ENCODE data around the gene MVK. TPM values are rescaled to one million over a fixed set of nuclear protein-coding genes. Genes with fewer than 3 reads are reported as not detected.

MVK gene
- polyA plus RNA-seq, 2 donors = 52.3 to 82.3 TPM

DNA sequence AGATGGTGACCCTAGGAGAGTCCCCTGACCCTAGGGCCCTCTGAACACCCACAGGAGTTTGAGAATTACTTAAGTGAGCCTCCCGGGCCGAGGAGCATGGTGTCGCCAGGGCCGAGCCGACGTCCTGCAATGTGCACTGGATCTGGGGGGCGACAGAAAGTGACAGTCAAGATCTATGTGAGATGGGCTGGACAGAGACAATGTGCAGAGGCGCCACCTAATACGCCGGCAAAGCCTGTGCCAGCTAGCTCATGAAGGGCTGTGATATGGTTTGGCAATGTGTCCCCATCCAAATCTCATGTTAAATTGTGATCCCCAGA is 11.9 kb upstream of the MVK start:
- 96% methylated on average over 10 of the region's 10 CpGs for WGBS, 2 donors

DNA sequence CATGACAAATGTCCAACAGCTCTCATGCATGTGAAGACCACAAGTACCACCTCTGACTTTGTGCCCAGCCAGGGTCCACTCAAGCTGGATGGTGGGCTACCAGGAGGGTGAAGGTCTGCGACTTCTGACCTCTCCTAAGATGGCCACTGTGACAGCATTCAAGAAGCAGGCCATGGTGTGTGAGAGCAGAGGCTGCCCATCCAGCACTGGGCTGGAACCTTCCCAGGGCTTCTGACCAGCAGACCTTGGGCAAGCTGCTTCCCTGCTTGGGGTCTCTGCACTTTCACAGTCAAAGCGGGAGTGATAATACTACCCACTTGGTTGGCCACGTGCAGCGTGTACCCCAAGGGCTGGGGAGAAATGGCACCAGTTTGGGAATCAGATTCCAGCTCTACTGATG is 10.7 kb upstream of the MVK start:
- peaks cover 10 to 50% of the 10 kb centered on the region in 2 donors for H3K36me3 ChIP-seq (ENCODE audit: control insufficient read depth in 2 of 2, insufficient read depth in 2 of 2, low read length in 1 of 2)

More for the DNA sequence above, 11.9 kb upstream of the MVK start:
- Histone ChIP-seq H3K27me3 (ENCODE audit: control insufficient read depth in 1 of 2, insufficient read depth in 2 of 2, low read length in 2 of 2) (no peaks in the 10 kb centered on the region), H3K36me3 (ENCODE audit: control insufficient read depth in 2 of 2, insufficient read depth in 2 of 2, low read length in 1 of 2) (peaks cover 6 to 41% of the 10 kb centered on the region in 2 donors), H3K4me3 (ENCODE audit: low read depth in 1 of 2, low read length in 2 of 2) (no peak overlapping the region), H3K4me1 (ENCODE audit: control insufficient read depth in 2 of 2, insufficient read depth in 2 of 2, low read length in 1 of 2) (peaks cover 5% of the 10 kb centered on the region in 2 donors), H3K27ac (ENCODE audit: low read depth in 2 of 2, low read length in 1 of 2) (no peak overlapping the region), H3K9me3 (ENCODE audit: control insufficient read depth in 2 of 2, insufficient read depth in 1 of 2, low read depth in 1 of 2, low read length in 1 of 2) (no peaks in the 10 kb centered on the region)

DNA sequence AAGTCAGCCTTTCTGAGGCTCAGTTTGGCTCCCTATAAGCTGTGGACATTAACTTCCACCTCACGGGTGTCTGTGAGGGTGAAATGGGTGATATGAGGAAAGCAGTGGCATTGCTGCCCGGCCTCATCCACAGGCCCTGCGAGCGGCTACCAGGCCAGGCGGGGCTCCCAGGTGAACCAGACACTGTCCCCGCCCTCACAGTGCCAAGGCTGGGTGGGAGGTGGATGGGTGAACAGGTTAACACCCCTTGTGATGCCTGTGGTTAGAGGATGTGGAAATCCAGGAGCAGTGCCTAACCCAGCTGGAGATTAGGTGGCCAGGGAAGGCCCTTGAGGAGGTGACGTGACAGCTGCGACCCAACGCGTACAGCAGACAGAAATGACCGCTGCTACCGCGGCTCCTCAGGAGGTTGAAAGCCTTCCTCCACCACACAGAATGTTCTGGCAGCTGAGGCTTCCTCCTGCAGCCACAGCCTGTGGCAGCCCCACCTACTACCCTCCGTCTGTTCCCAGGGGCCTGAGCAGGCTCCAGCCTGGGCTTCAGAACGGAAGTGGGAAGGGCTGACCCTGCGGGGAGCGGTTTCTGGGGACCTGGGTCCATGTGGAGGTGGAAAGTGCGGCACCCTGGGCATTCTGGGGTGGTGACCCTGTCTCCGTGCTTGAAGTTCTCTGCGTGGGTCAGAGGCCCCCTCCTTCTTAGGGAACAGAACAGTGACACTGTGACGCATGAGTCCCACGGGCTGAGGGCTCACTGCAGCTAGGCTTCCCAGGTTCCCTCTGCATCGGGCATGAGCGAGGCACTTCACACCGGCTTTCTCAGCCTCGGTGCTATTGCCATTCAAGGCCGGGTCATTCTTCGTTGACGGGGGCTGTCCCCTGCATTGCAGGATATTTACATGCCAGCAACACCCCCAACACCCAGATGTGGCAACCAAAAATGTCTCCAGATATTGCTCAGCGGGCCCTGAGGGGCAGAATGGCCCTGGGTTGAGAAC is 10.0 kb upstream of the MVK start:
- no peaks in the 10 kb centered on the region for H3K4me1 ChIP-seq (ENCODE audit: control insufficient read depth in 2 of 2, insufficient read depth in 2 of 2, low read length in 1 of 2)
- H3K27me3 ChIP-seq (ENCODE audit: control insufficient read depth in 1 of 2, insufficient read depth in 2 of 2, low read length in 2 of 2) = no peaks in the 10 kb centered on the region
- H3K36me3 ChIP-seq (ENCODE audit: control insufficient read depth in 2 of 2, insufficient read depth in 2 of 2, low read length in 1 of 2) = peaks cover 10 to 57% of the 10 kb centered on the region in 2 donors
- no peak overlapping the region for H3K4me3 ChIP-seq (ENCODE audit: low read depth in 1 of 2, low read length in 2 of 2)
- WGBS, 2 donors = 88 to 92% methylated on average over 30 of the region's 30 CpGs
- no peaks in the 10 kb centered on the region for H3K9me3 ChIP-seq (ENCODE audit: control insufficient read depth in 2 of 2, insufficient read depth in 1 of 2, low read depth in 1 of 2, low read length in 1 of 2)
- H3K27ac ChIP-seq (ENCODE audit: low read depth in 2 of 2, low read length in 1 of 2) = no peak overlapping the region

More for the DNA sequence above, 10.7 kb upstream of the MVK start:
- Histone ChIP-seq H3K9me3 (ENCODE audit: control insufficient read depth in 2 of 2, insufficient read depth in 1 of 2, low read depth in 1 of 2, low read length in 1 of 2) (no peaks in the 10 kb centered on the region), H3K4me1 (ENCODE audit: control insufficient read depth in 2 of 2, insufficient read depth in 2 of 2, low read length in 1 of 2) (peaks cover 2 to 5% of the 10 kb centered on the region in 2 donors), H3K4me3 (ENCODE audit: low read depth in 1 of 2, low read length in 2 of 2) (no peak overlapping the region), H3K27ac (ENCODE audit: low read depth in 2 of 2, low read length in 1 of 2) (no peak overlapping the region), H3K27me3 (ENCODE audit: control insufficient read depth in 1 of 2, insufficient read depth in 2 of 2, low read length in 2 of 2) (no peaks in the 10 kb centered on the region)
- 93 to 94% methylated on average over 4 of the region's 4 CpGs for WGBS, 2 donors

DNA sequence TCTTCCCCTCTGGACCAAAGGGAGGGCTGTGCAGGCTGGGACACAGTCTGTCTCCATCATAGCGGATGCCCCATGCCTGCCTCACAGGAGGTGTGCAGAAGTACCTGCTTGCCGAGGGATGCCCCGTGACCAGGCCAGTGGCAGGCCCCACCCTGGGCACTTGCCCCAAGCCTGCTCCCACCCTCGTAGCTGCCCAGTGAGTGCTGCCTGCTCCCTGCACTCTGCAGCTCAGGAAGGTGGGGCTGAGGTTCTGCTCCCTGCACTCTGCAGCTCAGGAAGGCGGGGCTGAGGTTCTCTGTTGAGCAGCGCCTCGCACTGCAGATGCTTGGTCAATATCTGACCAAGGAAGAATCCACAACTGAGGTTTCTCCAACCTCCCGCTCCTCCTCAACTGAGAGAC is 7.2 kb upstream of the MVK start:
- Histone ChIP-seq H3K4me3 (ENCODE audit: low read depth in 1 of 2, low read length in 2 of 2) (no peak overlapping the region), H3K9me3 (ENCODE audit: control insufficient read depth in 2 of 2, insufficient read depth in 1 of 2, low read depth in 1 of 2, low read length in 1 of 2) (no peaks in the 10 kb centered on the region), H3K27ac (ENCODE audit: low read depth in 2 of 2, low read length in 1 of 2) (no peak overlapping the region), H3K4me1 (ENCODE audit: control insufficient read depth in 2 of 2, insufficient read depth in 2 of 2, low read length in 1 of 2) (no peaks in the 10 kb centered on the region), H3K27me3 (ENCODE audit: control insufficient read depth in 1 of 2, insufficient read depth in 2 of 2, low read length in 2 of 2) (no peaks in the 10 kb centered on the region), H3K36me3 (ENCODE audit: control insufficient read depth in 2 of 2, insufficient read depth in 2 of 2, low read length in 1 of 2) (peaks cover 7 to 56% of the 10 kb centered on the region in 2 donors)
- 89 to 91% methylated on average over 8 of the region's 8 CpGs for WGBS, 2 donors

DNA sequence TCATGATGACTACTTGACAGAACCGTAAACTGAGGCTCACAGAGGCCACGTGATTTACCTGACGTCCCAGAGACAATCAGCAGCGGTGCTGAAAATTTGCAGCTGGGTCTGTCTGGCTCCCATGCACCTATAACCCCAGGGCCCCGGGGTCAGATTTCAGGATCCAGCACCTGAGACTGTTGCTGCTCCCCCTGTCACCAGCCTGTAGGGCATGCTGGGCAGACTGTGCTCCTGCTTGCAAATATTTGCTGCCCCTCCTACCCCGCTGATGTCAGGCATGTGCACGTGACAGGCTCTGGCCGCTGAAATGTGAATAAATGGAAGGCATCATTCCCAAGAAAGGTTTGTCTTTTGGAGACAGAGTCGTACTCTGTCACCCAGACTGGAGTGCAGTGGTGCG is 6.3 kb upstream of the MVK start:
- Histone ChIP-seq H3K4me3 (ENCODE audit: low read depth in 1 of 2, low read length in 2 of 2) (no peak overlapping the region), H3K36me3 (ENCODE audit: control insufficient read depth in 2 of 2, insufficient read depth in 2 of 2, low read length in 1 of 2) (peaks cover 7 to 50% of the 10 kb centered on the region in 2 donors), H3K27me3 (ENCODE audit: control insufficient read depth in 1 of 2, insufficient read depth in 2 of 2, low read length in 2 of 2) (no peaks in the 10 kb centered on the region), H3K9me3 (ENCODE audit: control insufficient read depth in 2 of 2, insufficient read depth in 1 of 2, low read depth in 1 of 2, low read length in 1 of 2) (no peaks in the 10 kb centered on the region), H3K4me1 (ENCODE audit: control insufficient read depth in 2 of 2, insufficient read depth in 2 of 2, low read length in 1 of 2) (no peaks in the 10 kb centered on the region), H3K27ac (ENCODE audit: low read depth in 2 of 2, low read length in 1 of 2) (no peak overlapping the region)
- 86 to 87% methylated on average over 10 of the region's 10 CpGs for WGBS, 2 donors

DNA sequence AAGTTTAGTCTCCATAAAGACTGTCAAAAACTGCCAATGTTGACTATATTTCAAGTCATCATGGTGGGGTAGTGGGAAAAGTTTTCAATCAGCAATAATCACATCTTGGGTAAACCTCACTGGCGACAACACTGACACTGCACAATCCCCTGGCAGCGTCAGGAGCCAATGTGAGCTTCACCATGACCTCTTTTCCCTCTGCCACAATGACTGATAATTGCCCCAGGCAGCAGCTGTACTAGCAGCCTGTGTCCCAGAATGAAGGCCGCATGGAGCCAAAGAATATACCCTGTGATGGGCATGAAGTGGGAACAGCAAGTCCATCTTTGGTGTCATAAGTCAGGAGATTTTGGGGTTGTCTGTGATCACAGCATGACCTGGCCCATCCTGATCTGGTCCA is 5.6 kb upstream of the MVK start:
- WGBS, 2 donors = 64 to 96% methylated on average over 3 of the region's 3 CpGs
- no peak overlapping the region for H3K4me3 ChIP-seq (ENCODE audit: low read depth in 1 of 2, low read length in 2 of 2)
- H3K36me3 ChIP-seq (ENCODE audit: control insufficient read depth in 2 of 2, insufficient read depth in 2 of 2, low read length in 1 of 2) = peaks cover 4 to 48% of the 10 kb centered on the region in 2 donors
- H3K4me1 ChIP-seq (ENCODE audit: control insufficient read depth in 2 of 2, insufficient read depth in 2 of 2, low read length in 1 of 2) = no peaks in the 10 kb centered on the region
- no peak overlapping the region for H3K27ac ChIP-seq (ENCODE audit: low read depth in 2 of 2, low read length in 1 of 2)
- H3K27me3 ChIP-seq (ENCODE audit: control insufficient read depth in 1 of 2, insufficient read depth in 2 of 2, low read length in 2 of 2) = no peaks in the 10 kb centered on the region
- H3K9me3 ChIP-seq (ENCODE audit: control insufficient read depth in 2 of 2, insufficient read depth in 1 of 2, low read depth in 1 of 2, low read length in 1 of 2) = no peaks in the 10 kb centered on the region

DNA sequence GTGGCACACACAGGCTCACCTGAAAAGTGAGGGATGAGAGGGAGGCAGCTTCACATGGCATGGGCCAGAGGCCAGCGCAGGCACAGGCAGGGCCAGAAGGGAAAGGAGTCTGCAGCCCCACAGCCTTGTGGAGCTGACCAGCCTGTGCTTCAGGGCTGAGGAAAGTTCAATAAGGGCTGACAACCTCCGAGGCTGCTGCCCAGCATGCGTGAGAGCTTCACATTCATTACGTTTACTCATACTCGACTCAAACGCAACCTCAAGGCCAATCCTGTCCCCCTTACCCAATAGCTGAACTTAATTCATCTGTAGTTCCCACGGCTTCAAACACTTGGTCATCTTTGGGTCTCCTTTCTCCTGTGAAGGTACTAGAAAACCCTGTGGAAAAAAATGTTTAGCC is 5.1 kb upstream of the MVK start:
- Histone ChIP-seq H3K9me3 (ENCODE audit: control insufficient read depth in 2 of 2, insufficient read depth in 1 of 2, low read depth in 1 of 2, low read length in 1 of 2) (peaks cover 0 to 3% of the 10 kb centered on the region in 2 donors), H3K4me3 (ENCODE audit: low read depth in 1 of 2, low read length in 2 of 2) (no peak overlapping the region), H3K36me3 (ENCODE audit: control insufficient read depth in 2 of 2, insufficient read depth in 2 of 2, low read length in 1 of 2) (peaks cover 4 to 43% of the 10 kb centered on the region in 2 donors), H3K4me1 (ENCODE audit: control insufficient read depth in 2 of 2, insufficient read depth in 2 of 2, low read length in 1 of 2) (no peaks in the 10 kb centered on the region), H3K27me3 (ENCODE audit: control insufficient read depth in 1 of 2, insufficient read depth in 2 of 2, low read length in 2 of 2) (no peaks in the 10 kb centered on the region), H3K27ac (ENCODE audit: low read depth in 2 of 2, low read length in 1 of 2) (no peak overlapping the region)
- 77 to 87% methylated on average over 7 of the region's 7 CpGs for WGBS, 2 donors

GRCh38 chr12:109571773-109572505 is 1.7 kb upstream of the MVK start:
- H3K27me3 ChIP-seq (ENCODE audit: control insufficient read depth in 1 of 2, insufficient read depth in 2 of 2, low read length in 2 of 2) = no peaks in the 10 kb centered on the region
- no peaks in the 10 kb centered on the region for H3K4me1 ChIP-seq (ENCODE audit: control insufficient read depth in 2 of 2, insufficient read depth in 2 of 2, low read length in 1 of 2)
- H3K27ac ChIP-seq (ENCODE audit: low read depth in 2 of 2, low read length in 1 of 2) = no peak overlapping the region
- peaks cover 9 to 25% of the 10 kb centered on the region in 2 donors for H3K36me3 ChIP-seq (ENCODE audit: control insufficient read depth in 2 of 2, insufficient read depth in 2 of 2, low read length in 1 of 2)
- no peak overlapping the region for H3K4me3 ChIP-seq (ENCODE audit: low read depth in 1 of 2, low read length in 2 of 2)
- peaks cover 0 to 3% of the 10 kb centered on the region in 2 donors for H3K9me3 ChIP-seq (ENCODE audit: control insufficient read depth in 2 of 2, insufficient read depth in 1 of 2, low read depth in 1 of 2, low read length in 1 of 2)
- 80 to 81% methylated on average over 5 of the region's 5 CpGs for WGBS, 2 donors

DNA sequence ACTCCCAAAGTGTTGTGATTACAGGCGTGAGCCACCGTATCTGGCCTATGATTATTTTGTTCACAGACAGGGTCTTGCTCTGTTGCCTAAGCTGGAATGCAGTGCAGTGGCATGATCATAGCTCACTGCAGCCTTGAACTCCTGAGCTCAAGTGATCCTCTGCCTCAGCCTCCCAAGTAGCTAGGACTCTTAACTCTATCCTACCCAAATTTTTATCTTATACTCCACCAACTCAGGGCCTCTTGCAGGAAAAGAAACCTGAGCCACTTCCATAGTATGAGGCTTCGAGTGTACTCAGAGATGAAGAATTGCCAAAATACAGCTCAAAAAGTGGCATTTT is 1.1 kb upstream of the MVK start:
- no peak overlapping the region for H3K27ac ChIP-seq (ENCODE audit: low read depth in 2 of 2, low read length in 1 of 2)
- H3K4me3 ChIP-seq (ENCODE audit: low read depth in 1 of 2, low read length in 2 of 2) = peak overlapping the region in 1 of 2 donors; percentile 64

More for the DNA sequence above, 1.1 kb upstream of the MVK start:
- 73 to 76% methylated on average over 3 of the region's 3 CpGs for WGBS, 2 donors
- Histone ChIP-seq H3K9me3 (ENCODE audit: control insufficient read depth in 2 of 2, insufficient read depth in 1 of 2, low read depth in 1 of 2, low read length in 1 of 2) (peaks cover 0 to 3% of the 10 kb centered on the region in 2 donors), H3K4me1 (ENCODE audit: control insufficient read depth in 2 of 2, insufficient read depth in 2 of 2, low read length in 1 of 2) (no peaks in the 10 kb centered on the region), H3K27me3 (ENCODE audit: control insufficient read depth in 1 of 2, insufficient read depth in 2 of 2, low read length in 2 of 2) (no peaks in the 10 kb centered on the region), H3K36me3 (ENCODE audit: control insufficient read depth in 2 of 2, insufficient read depth in 2 of 2, low read length in 1 of 2) (peaks cover 7 to 22% of the 10 kb centered on the region in 2 donors)
